ENCODE measurements around the gene RINL.
"Not testable (repeated sequence)": the region's sequence is repeated elsewhere in the genome, so short reads cannot be mapped to it uniquely, and the experiment has no call there.

- TF ChIP-seq CTCF, POLR2A (IDR thresholded peaks at IDR 0.05): not testable (repeated sequence)
These were observed 56.7 kb downstream of the RINL start for GRCh38 chr19:38821230-38821825.

All from lower leg skin (tissue), 3 donors.